GM19463 (cell line): Measurements from ENCODE around the gene COL9A1.

Source experiments
- ATAC-seq: cut with Tn5 transposase; IDR thresholded peaks from one replicate; pipeline ENCODE4 v1.9.1; 2021; ENCODE audit warnings: mild to moderate bottlenecking, moderate library complexity; ENCODE audit not compliant: unreplicated experiment

The COL9A1 gene

DNA sequence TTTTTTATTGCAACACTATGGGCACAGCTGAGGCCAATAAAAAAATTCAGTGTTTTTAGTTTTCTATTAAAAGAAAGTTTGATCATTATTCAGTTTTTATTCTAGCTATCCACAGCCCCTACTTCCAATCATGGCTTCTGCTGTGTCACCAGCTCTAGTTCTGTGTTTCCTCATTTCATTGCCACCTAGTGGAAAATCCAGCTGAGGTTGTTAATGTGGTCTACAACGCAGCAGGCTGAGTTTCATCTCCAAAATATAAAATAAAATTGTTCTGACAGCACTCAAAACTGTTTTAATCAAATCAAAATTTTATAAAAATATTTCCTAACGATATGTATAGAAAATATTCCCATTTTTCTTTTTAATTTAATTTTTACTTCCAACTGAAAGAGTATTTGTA, 13.6 kb downstream of the COL9A1 start:
- no peak for ATAC-seq

DNA sequence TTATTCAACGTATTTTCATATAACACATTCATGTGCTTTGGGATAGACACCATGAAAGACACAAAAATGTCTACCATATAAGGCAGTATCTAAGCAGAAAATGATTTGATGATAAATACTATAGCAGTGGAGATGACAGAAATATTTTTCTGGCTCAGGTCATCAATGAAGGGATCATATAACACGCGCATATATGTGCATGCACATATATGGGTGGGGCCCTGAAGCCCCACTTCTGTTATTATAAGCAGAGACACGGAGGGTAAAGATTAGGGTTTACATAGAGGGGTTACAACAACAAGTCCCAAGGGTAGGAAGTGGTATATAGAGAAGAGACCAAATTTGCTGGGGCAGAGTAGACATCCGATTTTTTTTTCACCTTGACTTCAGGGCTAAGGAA, 16.0 kb downstream of the COL9A1 start:
- no peak for ATAC-seq

DNA sequence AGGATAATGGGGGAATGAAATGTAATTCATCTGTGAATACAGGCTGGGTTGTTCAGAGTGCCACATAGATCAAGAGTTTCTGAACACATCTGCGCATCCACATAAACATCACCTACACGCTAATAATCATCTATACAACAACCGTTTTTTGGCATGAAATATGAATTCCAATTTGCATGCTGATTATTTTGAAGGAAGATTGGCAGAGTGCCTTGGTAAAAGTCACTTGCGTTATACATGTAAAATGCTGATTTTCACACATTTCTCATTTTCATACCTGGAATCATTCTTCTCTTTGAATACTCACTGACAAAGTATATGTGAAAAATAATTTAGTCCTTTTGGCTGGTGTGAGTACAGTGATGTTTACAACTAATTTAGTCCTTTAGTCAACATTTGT, 17.7 kb downstream of the COL9A1 start:
- ATAC-seq: no peak

DNA sequence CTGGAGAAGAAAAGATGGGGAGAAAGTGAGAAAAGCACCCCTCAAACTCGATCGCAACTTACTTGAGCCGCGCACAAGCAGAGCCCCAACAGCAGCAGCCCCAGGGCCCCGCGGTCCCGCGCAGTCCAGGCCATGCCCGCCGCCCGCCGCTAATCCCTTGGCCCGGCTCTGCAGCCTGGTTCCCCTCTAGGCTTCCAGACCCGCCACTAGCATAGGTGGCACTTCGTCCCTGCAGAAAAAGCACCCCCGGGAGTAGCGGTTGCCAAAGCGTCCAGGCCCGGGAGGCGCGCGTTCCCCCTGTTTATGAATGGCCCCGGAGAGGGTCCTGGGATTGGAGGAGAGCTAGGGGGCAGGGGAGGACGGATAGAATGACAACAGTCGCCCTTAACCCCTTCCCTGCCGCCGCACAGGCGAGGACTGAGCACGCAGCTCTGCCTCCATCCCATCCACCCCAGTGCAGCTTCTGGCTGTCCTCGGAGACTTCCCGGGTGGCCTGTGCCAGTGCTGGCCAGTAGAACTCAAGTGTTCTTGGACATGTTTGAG, 19.9 kb downstream of the COL9A1 start:
- no peak for ATAC-seq

DNA sequence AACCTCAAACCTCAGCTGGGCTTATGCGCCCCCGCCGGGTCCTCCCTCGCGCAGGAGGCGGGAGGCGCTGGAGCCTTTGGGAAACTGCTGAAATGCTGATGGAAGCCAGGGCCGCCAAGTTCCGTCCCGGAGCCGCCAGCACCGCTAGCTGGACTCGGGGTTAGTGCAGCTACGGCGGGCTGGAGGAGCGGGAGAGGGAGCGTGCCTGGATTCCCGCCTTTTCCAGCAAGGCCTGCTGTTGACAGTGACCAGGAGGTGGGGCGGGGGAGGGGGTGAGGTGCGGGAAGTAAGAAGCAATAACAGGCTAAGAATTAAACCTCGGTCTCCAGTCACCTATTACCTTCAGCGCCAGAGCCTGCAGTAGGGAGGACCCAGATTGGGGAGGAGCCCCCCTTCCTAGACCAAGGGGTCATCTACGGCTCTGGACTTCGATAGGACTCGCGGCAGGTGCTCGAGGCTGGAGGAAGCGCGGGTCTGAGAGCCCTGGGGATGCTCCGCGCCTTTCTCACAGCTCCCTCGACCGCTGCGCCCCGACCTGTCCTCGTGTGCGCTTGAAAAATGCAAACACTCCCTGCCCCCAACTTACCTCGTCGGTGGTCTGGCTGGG, 20.5 kb downstream of the COL9A1 start:
- ATAC-seq: no peak

DNA sequence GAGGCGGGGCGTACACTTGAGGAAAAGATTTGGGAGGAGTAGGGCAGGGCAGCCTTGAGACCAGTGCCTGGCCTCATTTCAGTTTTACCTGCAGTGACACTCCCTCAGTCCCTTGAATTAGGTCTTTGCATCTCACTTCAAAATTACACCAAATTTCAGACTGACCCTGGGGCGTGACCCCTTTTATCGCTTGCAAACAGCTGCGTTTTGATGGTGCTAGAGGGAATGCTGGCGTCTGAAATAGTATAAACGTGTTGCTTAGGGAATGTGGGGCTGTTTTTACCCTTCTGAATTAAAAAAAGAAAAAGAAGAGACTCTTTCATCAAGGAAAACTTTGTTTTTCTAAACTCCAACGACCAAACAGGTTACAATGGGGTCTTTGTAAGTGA, 21.0 kb downstream of the COL9A1 start:
- ATAC-seq: no peak

DNA sequence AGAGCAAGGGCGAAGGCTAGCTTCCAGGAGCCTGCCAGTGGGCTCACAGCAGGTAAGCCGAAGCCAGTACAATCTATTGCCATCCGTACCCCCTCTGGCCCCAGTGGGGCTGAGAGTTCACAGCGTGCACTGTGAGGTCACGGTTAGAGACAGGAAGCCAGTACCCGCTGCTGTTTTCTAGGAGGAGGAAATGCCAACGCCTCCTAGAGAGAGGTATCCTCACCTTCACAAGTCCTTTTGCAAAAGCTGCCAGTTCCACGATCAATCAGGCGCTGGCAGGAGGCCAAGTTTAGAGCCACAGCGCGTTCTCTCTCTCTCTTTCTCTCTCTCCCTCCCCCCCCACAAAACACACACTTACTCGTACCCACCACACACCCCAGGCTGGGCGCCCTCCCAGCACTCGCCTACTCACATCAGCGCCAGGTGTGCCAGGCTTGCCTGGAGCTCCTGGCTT, 22.5 kb downstream of the COL9A1 start:
- no peak for ATAC-seq

DNA sequence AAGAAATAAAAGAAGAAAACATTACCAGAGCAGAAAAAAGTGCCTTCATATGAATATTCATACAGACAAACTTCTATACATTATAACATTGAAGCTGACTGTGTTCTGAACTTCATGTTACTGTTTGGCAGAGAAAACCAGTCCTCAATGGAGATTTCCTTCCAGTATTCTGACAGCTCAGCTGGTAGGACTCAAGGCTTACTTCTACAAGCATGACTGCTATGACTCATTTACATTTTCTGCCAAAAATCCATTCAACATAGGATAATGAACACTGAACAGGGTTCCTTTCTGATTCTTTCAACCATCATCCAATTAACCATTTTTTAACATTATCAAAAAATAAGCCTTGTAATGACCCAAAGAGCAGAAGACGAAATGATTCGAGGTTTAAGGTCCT, 25.4 kb downstream of the COL9A1 start:
- no peak for ATAC-seq

DNA sequence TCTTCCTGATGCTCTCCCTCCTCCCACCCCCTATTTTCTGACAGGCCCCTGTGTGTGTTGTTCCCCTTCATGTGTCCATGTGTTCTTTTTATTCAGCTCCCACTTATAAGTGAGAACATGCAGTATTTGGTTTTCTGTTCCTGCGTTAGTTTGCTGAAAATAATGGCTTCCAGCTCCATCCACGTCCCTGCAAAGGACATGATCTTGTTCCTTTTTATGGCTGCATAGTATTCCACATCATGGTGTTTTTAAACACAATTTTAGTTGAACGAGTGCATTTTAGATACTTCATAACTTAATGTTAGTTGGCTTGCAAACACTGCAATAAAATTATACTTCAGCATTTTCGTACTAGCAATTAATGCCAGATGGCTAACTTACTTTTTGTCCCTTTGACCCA, 28.5 kb downstream of the COL9A1 start:
- ATAC-seq: no peak

DNA sequence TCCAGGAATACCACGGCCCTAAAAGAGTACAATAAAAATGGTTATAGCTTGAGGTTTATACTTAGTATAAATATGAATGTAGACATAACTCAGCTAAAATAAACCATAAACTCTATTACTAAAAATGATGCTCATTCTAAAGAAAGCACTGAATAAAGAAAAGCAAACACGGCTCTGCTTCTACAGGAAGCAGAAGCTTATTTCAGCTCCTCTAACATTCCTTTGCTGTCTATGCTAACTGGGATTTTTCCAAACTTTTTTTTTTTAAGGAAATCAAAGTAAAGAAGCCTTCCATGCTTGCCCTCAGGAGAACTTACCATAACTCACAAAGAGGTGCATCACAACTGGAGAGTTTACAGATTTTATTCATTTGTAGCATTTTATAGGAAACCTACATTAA, 30.8 kb downstream of the COL9A1 start:
- ATAC-seq: no peak

DNA sequence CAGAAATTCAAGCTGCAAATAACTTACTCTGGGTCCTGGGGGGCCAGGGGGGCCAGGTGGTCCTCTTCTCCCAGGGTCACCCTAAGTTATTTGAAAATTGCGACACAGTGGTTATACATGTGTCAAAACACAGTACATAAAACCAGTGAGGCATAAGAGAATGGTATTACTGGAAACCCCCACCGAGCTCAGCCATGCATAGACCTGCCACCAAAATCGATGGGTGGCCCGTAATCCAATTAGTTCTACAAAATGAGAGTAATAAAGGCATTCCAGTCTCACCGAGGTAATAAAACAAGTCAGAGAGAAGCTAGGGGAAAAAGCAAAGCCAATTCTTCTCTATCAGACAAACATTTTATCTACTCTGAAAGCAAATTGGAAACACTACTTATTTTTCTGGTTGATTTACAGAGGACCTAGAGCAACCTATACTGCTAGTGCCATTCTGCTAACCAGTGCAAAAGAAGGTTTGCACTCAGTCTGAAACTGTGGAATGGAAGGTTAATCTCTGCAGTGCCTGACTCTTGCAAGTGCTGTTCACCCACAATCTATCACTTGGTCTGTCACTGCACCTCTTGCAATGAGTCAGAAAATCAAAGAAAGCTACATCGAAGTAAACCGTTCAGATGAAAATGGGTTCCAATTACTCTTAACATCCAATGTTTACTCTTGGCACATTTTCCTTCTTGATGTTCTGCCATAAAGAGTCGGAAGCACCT, 32.4 kb downstream of the COL9A1 start:
- ATAC-seq: no peak

DNA sequence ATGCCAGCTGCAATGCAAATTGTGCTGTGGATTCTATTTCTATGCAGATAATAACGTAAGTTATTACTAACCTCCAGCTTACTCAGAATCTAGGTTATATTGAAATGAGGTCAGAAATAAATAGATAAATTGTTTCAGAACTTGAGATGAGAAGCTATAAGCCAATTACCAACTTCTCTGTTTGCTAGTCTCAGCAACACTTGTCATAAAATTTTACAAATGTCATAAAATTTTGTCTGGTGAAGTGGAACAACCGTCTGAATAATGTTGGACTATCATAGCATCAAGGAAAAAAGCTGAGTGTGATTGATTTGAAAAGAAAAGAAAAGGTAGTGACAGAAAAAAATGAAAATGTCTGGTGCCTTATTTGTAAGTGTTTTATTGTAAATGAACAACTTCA, 36.7 kb downstream of the COL9A1 start:
- no peak for ATAC-seq

DNA sequence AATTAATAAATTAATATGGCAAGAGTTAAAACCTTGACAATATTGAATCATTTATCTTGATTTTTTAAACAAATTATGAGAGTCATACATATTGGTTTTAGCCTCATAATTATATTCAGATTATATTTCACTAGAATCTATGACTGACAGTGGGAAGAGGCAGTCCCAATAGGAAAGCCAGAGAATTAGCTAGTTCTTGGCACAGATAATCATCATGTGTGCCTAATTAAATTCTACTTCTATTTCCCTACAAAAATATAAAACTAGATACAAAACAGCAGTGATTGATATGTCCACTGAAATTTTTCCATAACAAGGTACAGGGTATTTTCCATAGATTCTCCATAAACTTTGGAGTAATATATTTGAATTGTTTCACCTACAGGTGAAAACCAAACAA, 38.6 kb downstream of the COL9A1 start:
- ATAC-seq: no peak

DNA sequence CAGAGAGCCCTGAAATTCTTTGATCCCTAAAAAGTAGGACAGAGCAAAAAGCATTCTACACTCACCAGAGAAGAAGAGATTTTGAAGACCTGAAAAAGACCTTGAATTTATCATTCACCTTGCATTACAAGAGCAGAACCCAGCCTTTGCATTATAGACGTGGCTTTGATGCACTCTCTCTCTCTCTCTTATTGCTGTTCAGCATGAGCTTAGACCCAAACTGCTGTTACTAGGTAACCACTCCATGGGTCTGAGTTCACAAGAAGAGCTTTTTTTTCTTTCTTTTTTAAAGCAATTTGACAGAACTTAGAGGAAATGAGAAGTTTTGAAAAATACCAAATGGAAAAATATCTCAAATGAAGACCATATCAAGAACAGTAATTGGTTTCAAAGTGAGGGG, 44.4 kb downstream of the COL9A1 start:
- no peak for ATAC-seq

DNA sequence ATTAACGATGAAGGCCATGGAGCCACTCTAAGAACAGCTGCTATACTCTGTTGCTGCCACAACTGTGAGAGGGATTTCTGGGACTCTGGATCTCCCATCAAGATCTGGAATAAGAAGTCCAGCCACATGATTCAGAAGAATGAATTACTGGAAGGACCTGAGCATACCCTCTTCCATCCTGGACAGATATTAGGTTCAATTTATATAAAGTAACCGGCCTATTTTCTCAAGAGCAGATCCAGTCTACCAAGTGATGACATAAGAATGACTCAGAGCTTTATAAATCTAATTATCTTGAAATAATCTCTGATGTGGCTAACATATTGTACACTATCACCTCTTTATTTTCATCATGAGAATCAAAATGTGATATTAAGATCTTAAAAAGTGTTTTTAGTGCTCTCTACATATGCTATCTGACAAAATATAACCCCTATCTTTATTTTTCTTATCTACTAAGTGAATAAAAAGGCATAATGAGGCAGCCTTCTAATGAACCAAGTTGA, 45.1 kb downstream of the COL9A1 start:
- no peak for ATAC-seq

DNA sequence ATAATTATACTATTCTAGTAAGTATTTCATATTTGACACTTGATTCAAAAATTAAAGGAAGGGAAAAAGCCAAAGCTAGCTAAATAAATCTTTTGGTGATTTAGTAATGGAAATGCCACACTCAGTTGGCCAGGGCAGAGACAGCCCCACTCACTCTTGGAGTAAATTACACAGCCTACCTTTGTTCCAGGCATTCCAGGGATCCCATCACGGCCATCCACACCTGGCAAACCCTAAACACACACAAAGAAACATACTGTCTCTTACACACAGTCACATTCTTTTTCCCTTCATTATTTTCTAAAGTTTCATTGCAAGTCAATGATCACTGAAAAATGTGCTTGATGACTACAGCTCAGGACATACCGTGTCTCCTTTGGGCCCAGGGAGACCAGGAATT, 48.1 kb downstream of the COL9A1 start:
- ATAC-seq: no peak

DNA sequence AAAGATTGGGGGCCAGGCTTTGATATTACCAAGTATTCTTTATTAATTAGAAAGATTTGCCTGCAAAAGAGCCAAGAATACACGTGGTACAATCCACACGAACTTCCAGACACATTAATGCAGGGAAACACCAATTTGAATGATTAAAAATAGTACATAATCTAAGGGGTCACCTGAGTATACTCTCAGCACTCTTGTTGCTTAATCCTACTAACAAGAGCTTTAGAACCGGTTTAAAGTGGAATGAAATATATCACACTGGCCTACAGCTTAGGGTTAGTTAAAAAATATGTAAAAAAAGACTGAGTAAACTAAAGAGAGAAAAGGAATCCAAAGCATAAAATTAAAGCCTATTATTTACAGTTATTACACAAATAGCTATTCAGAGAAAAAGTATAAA, 49.0 kb downstream of the COL9A1 start:
- no peak for ATAC-seq

DNA sequence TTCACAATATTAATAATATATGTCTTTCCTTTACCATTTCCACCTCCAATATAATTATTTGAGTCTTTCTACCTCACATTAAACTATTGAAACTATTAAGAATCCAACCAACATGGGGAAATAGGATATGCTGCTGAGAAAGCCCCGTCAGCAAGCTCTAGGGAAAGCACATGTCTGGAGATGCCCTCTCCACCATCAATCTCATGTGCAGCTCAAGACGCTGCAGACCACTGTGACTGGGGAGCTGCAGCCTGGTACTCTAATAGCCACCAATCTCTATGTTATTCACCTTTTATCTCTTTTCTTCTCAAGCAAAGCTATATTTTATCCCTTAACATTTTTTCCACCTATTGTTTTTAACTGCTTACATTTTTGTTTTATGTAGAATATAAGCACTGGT, 50.3 kb downstream of the COL9A1 start:
- ATAC-seq: no peak

DNA sequence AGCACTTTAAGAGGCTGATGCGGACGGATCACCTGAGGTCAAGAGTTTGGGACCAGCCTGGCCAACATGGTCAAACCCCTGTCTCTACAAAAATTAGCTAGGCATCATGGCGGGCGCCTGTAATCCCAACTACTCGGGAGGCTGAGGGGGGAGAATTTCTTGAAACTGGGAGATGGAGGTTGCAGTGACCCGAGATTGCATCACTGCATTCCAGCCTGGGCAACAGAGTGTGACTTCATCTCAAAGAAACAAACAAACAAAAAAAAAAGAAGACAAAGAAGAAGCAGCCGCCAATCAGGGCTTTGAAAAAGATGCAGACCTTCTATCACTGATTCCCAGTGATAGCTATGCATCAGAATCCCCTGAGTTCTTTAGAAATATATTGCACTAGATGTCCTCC, 56.8 kb downstream of the COL9A1 start:
- ATAC-seq: no peak

DNA sequence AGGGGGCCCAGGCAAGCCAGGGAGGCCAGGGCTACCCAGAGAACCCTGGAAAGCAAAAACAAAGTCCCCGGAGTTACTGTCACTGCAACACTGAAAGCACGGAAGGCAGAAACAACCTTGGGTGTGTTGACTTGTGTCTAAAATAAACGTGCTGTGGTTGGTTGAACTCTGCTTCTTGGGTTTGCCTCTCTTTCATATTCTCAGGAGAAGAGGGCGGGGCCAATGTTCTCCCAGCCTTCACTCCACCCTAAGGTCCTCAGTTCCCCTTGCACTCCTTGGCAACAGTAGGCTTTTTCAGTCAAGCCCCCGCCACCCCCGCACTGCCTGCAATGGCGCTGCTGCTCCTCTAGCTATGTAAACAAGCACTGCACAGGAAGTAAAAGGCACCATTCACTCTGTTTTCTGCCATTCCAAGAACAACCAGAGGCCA, 60.9 kb downstream of the COL9A1 start:
- ATAC-seq: no peak

DNA sequence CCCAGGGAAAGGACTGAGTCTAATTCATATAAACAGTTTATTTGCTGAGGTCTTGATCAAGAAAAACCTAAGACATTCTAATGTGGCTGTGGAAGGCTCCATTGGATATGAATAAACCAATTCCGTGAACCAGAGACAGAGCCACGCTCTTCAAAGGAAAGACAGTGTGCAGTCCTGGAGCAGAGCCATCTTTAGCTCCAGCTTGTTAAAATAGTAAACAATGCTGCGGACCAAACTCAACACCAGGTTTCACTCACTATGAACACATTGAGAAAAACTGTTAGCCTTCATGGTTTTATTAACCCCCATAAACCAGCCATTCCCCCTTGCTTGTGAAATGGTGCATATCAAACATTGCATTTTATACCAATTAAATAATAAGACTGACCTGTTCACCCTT, 61.9 kb downstream of the COL9A1 start:
- ATAC-seq: no peak

DNA sequence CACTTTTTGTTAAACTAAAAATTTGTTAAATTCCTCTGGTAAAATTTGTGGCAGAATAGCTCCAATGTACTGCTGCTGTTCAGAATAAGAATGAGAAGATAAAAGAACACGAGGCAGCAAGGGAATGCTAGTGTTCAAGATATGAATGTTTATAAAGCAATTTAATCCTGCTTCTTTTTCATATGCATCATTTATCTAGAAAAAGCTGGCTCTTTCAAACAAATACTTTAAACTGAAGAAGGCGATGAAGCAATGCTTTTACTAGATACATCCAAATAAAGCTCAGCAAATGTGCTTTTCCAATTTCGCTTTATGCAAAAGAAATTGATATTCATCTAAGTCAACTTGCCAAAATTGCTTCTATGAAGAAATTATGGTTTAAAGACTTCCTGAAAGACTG, 66.5 kb downstream of the COL9A1 start:
- no peak for ATAC-seq
